ENCODE measurements around the gene C17orf50. TPM values are rescaled to one million over a fixed set of nuclear protein-coding genes. Genes with fewer than 3 reads are reported as not detected.

C17orf50 gene
- total RNA-seq, 1 experiment from 2014 or later, result not detected

DNA sequence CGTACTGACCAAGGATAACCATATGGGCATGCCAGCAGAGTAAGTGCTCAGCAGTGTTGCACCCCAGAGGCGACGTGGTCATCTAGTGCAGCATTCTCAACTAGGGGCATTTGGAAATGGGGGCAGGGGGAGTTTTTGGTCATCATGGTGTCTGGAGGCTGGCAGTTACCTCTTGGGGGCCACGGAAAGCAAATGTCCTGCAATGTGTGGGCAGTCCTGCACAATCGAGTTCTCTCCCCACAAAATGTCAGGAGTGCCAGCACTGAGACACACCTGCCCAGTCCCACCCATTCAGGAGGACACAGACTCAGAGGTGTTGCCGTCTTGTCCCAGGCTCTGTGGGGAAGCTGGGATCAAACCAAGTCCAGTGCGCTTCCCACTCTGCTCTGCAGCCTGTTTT, 26.3 kb upstream of the C17orf50 start:
- H3K9me3 ChIP-seq (ENCODE audit: insufficient read depth, low read depth), result no peaks in the 10 kb centered on the region
- DNase-seq, result no peak
- CTCF ChIA-PET, result no interaction called here
- TF ChIP-seq EZH2 (IDR thresholded peaks at IDR 0.05; ENCODE audit: low read depth), result no peak
- TF ChIP-seq, protein P1, sequence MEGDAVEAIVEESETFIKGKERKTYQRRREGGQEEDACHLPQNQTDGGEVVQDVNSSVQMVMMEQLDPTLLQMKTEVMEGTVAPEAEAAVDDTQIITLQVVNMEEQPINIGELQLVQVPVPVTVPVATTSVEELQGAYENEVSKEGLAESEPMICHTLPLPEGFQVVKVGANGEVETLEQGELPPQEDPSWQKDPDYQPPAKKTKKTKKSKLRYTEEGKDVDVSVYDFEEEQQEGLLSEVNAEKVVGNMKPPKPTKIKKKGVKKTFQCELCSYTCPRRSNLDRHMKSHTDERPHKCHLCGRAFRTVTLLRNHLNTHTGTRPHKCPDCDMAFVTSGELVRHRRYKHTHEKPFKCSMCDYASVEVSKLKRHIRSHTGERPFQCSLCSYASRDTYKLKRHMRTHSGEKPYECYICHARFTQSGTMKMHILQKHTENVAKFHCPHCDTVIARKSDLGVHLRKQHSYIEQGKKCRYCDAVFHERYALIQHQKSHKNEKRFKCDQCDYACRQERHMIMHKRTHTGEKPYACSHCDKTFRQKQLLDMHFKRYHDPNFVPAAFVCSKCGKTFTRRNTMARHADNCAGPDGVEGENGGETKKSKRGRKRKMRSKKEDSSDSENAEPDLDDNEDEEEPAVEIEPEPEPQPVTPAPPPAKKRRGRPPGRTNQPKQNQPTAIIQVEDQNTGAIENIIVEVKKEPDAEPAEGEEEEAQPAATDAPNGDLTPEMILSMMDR (conservative IDR thresholded peaks at IDR 0.05), result no peak
- H2AFZ ChIP-seq, result no peak overlapping the region
- intact Hi-C loops (cut with micrococcal nuclease; ENCODE audit: unreplicated experiment), result no loop called here
- H3K79me2 ChIP-seq (ENCODE audit: low read depth), result no peaks in the 10 kb centered on the region
- POLR2A ChIA-PET (ENCODE audit: unreplicated experiment), result interaction anchor here (0.5 kb wide), 1 partner anchor 12 kb away, joined by 5 read pairs; no protein-coding TSS in a partner anchor
- no peaks in the 10 kb centered on the region for H3F3A ChIP-seq (ENCODE audit: insufficient read depth, low read depth)
- H3K9me2 ChIP-seq (ENCODE audit: insufficient read depth), result no peaks in the 10 kb centered on the region
- H4K20me1 ChIP-seq (ENCODE audit: insufficient read depth), result no peaks in the 10 kb centered on the region; the same call in 1 of the 2 replicates
- no peak overlapping the region for H3K4me3 ChIP-seq
- BruUV-seq (replicated peaks), result no TSS peak
- H3K4me1 ChIP-seq (replicated peaks; ENCODE audit: insufficient read depth), result no peaks in the 10 kb centered on the region
- no peak overlapping the region for H3K27ac ChIP-seq
- no peak overlapping the region for H3K4me2 ChIP-seq
- H3K36me3 ChIP-seq (ENCODE audit: low read depth), result no peaks in the 10 kb centered on the region
- H3K27me3 ChIP-seq (ENCODE audit: insufficient read depth, low read depth), result peaks cover 25% of the 10 kb centered on the region

DNA sequence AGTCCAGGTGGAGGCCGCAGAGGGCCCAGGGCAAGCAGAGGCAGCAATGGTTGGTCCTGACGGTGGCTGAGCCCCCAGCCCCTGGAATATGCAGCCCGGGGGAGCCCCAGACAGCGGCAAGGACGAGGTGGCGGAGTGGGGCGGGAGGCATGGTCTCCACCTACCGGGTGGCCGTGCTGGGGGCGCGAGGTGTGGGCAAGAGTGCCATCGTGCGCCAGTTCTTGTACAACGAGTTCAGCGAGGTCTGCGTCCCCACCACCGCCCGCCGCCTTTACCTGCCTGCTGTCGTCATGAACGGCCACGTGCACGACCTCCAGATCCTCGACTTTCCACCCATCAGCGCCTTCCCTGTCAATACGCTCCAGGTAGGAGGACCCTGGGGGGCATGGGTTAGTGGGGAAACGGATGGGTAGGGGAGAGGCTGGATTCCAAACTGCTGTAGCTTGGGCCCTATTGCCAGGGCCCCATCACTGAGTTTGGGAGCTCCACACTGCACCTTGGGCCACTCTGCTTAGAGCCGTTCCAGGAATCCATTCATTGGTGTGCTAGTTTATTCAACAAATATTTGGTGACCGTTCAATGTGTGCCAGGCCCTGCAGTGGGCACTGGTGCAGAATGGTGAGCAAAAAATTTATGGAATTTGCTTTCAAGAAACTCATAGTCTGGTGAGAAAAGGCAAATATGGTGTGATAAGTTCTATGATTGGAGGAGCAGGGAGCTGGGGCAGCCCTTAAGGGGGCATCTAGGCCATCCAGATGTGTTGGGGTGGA, 25.5 kb upstream of the C17orf50 start:
- TF ChIP-seq EZH2 (IDR thresholded peaks at IDR 0.05; ENCODE audit: low read depth), result no peak
- TF ChIP-seq, protein P1 (conservative IDR thresholded peaks at IDR 0.05), result no peak
- H3F3A ChIP-seq (ENCODE audit: insufficient read depth, low read depth), result no peaks in the 10 kb centered on the region
- peaks cover 34% of the 10 kb centered on the region for H3K27me3 ChIP-seq (ENCODE audit: insufficient read depth, low read depth)
- no peaks in the 10 kb centered on the region for H3K9me3 ChIP-seq (ENCODE audit: insufficient read depth, low read depth)
- H3K4me2 ChIP-seq, result no peak overlapping the region
- ChIA-PET POLR2A (ENCODE audit: unreplicated experiment) (no interaction called here), CTCF (no interaction called here)
- H3K27ac ChIP-seq, result no peak overlapping the region
- intact Hi-C loops (cut with micrococcal nuclease; ENCODE audit: unreplicated experiment), result no loop called here
- H3K9me2 ChIP-seq (ENCODE audit: insufficient read depth), result no peaks in the 10 kb centered on the region
- H4K20me1 ChIP-seq (ENCODE audit: insufficient read depth), result no peaks in the 10 kb centered on the region; the same call in 1 of the 2 replicates
- no peak overlapping the region for H3K4me3 ChIP-seq
- no peaks in the 10 kb centered on the region for H3K36me3 ChIP-seq (ENCODE audit: low read depth)
- H3K79me2 ChIP-seq (ENCODE audit: low read depth), result no peaks in the 10 kb centered on the region
- DNase-seq, result no peak
- no peaks in the 10 kb centered on the region for H3K4me1 ChIP-seq (replicated peaks; ENCODE audit: insufficient read depth)
- no TSS peak for BruUV-seq (replicated peaks)
- no peak overlapping the region for H2AFZ ChIP-seq

DNA sequence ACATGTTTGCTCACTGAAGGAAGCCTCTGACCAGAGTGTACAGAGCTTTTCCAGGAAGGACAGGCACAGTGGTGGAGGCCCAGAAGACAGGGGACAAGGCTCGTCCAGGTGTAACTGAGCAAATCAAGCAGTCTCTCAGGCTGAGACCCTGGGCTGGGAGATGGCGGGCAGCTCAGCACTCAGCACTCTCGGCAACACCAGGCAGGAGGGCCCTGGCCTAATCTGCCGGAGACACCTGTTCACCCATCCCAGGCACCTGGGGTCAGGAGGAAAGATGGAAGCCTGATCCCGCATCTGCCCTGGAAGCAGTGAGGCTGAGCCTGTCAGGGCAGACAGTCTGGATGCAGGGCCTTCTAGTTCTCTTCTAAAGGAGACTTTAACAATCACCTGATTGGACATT, 24.5 kb upstream of the C17orf50 start:
- Histone ChIP-seq H3K9me2 (ENCODE audit: insufficient read depth) (no peaks in the 10 kb centered on the region), H3F3A (ENCODE audit: insufficient read depth, low read depth) (no peaks in the 10 kb centered on the region), H3K27me3 (ENCODE audit: insufficient read depth, low read depth) (peaks cover 44% of the 10 kb centered on the region), H4K20me1 (ENCODE audit: insufficient read depth) (no peaks in the 10 kb centered on the region; the same call in 1 of the 2 replicates), H2AFZ (no peak overlapping the region), H3K36me3 (ENCODE audit: low read depth) (no peaks in the 10 kb centered on the region), H3K27ac (no peak overlapping the region), H3K4me2 (no peak overlapping the region), H3K9me3 (ENCODE audit: insufficient read depth, low read depth) (no peaks in the 10 kb centered on the region), H3K4me1 (replicated peaks; ENCODE audit: insufficient read depth) (no peaks in the 10 kb centered on the region), H3K4me3 (no peak overlapping the region), H3K79me2 (ENCODE audit: low read depth) (no peaks in the 10 kb centered on the region)
- intact Hi-C loops (cut with micrococcal nuclease; ENCODE audit: unreplicated experiment), result no loop called here
- ChIA-PET POLR2A (ENCODE audit: unreplicated experiment) (no interaction called here), CTCF (no interaction called here)
- DNase-seq, result no peak
- no TSS peak for BruUV-seq (replicated peaks)
- TF ChIP-seq EZH2 (IDR thresholded peaks at IDR 0.05; ENCODE audit: low read depth), result no peak
- TF ChIP-seq, protein P1 (conservative IDR thresholded peaks at IDR 0.05), result no peak
